ENCODE results near the gene TMEM120A. TPM values are rescaled to one million over a fixed set of nuclear protein-coding genes. Genes with fewer than 3 reads are reported as not detected.
A peak's percentile ranks its signal among the peaks of the same experiment; 100 is the strongest.

The TMEM120A gene
- total RNA-seq, 1 experiment from 2014 or later: 19.3 TPM

DNA sequence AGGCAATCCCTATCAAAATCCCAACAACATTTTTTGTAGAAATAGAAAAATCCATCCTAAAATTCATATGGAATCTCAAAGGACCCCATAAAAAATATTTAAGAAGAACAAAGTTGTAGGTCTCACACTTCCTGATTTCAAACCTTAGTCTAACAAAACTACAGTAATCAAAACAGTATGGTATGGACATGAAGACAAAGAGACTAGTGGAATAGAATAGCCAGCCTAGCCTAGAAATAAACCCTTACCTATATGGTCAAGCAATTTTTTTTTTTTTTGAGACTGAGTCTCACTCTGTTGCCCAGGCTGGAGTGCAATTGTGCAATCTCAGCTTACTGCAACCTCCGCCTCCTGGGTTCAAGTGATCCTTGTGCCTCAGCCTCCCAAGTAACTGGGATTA, 3.6 kb upstream of the TMEM120A start:
- BruUV-seq (replicated peaks): no TSS peak
- Mint-ChIP-seq H3K27me3 (ENCODE audit: unreplicated experiment) (no peaks in the 10 kb centered on the region), H3K27ac (ENCODE audit: unreplicated experiment) (no peak overlapping the region), H3K9me3 (ENCODE audit: low read depth, unreplicated experiment) (no peaks in the 10 kb centered on the region), H3K4me1 (ENCODE audit: low read depth, unreplicated experiment) (no peaks in the 10 kb centered on the region), H3K36me3 (ENCODE audit: insufficient read depth, unreplicated experiment) (peaks cover 49% of the 10 kb centered on the region), H3K4me3 (ENCODE audit: low read depth, unreplicated experiment) (no peak overlapping the region)
- CTCF ChIA-PET: no interaction called here
- intact Hi-C loops (cut with micrococcal nuclease; ENCODE audit: unreplicated experiment): no loop called here
- TF ChIP-seq, protein P1, sequence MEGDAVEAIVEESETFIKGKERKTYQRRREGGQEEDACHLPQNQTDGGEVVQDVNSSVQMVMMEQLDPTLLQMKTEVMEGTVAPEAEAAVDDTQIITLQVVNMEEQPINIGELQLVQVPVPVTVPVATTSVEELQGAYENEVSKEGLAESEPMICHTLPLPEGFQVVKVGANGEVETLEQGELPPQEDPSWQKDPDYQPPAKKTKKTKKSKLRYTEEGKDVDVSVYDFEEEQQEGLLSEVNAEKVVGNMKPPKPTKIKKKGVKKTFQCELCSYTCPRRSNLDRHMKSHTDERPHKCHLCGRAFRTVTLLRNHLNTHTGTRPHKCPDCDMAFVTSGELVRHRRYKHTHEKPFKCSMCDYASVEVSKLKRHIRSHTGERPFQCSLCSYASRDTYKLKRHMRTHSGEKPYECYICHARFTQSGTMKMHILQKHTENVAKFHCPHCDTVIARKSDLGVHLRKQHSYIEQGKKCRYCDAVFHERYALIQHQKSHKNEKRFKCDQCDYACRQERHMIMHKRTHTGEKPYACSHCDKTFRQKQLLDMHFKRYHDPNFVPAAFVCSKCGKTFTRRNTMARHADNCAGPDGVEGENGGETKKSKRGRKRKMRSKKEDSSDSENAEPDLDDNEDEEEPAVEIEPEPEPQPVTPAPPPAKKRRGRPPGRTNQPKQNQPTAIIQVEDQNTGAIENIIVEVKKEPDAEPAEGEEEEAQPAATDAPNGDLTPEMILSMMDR (IDR thresholded peaks at IDR 0.05; ENCODE audit: unreplicated experiment): no peak
- no peak for DNase-seq

DNA sequence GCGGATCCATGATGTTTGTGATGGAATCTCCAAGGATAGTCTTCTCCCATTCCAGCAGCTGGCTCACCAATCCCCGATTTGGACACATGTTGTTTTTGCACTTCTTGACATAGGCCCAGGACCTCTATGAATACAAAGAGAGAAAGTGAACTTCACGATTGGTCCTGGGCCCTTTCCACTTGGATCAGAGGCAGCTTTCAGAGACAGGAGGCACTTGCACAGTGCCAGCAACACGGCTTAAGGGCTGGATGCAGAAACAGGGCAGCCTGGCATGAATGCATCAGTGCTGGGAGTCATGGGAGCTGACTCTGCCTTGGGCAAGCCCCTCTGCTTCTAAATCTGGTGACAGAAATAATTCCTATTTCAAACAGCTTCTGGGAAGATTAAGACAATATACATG, 2.1 kb upstream of the TMEM120A start:
- CTCF ChIA-PET: no interaction called here
- DNase-seq: no peak

DNA sequence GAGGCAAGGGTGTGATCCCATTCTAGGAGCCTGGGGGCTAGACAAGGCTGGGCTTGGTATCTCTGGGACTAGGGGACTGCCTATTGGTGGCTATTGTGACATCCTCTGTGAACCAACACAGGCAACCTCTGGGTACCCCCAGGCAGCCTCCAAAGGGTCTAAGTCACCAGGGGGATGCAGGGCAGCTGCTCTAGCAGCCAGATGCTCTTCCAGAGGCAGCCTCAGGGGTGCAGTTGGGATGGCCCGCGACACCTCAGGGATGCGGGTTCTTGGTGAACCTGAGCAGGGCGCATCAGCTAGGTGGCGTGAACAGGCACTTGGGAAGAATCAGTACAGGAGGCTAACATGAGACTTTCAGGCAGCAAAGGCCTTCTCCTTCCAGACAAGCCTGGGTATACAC, 1.6 kb upstream of the TMEM120A start:
- no TSS peak for BruUV-seq (replicated peaks)
- DNase-seq: no peak
- CTCF ChIA-PET: no interaction called here
- Mint-ChIP-seq H3K27me3 (ENCODE audit: unreplicated experiment) (no peaks in the 10 kb centered on the region), H3K4me3 (ENCODE audit: low read depth, unreplicated experiment) (no peak overlapping the region), H3K4me1 (ENCODE audit: low read depth, unreplicated experiment) (no peaks in the 10 kb centered on the region), H3K36me3 (ENCODE audit: insufficient read depth, unreplicated experiment) (peaks cover 46% of the 10 kb centered on the region), H3K9me3 (ENCODE audit: low read depth, unreplicated experiment) (no peaks in the 10 kb centered on the region), H3K27ac (ENCODE audit: unreplicated experiment) (no peak overlapping the region)
- intact Hi-C loops (cut with micrococcal nuclease; ENCODE audit: unreplicated experiment): no loop called here
- TF ChIP-seq, protein P1 (IDR thresholded peaks at IDR 0.05; ENCODE audit: unreplicated experiment): no peak

More for the DNA sequence above, 2.1 kb upstream of the TMEM120A start:
- H3K27me3 Mint-ChIP-seq (ENCODE audit: unreplicated experiment): no peaks in the 10 kb centered on the region
- H3K4me3 Mint-ChIP-seq (ENCODE audit: low read depth, unreplicated experiment): no peak overlapping the region
- H3K27ac Mint-ChIP-seq (ENCODE audit: unreplicated experiment): no peak overlapping the region
- no TSS peak for BruUV-seq (replicated peaks)
- H3K4me1 Mint-ChIP-seq (ENCODE audit: low read depth, unreplicated experiment): no peaks in the 10 kb centered on the region
- peaks cover 47% of the 10 kb centered on the region for H3K36me3 Mint-ChIP-seq (ENCODE audit: insufficient read depth, unreplicated experiment)
- TF ChIP-seq, protein P1 (IDR thresholded peaks at IDR 0.05; ENCODE audit: unreplicated experiment): no peak
- intact Hi-C loops (cut with micrococcal nuclease; ENCODE audit: unreplicated experiment): no loop called here
- H3K9me3 Mint-ChIP-seq (ENCODE audit: low read depth, unreplicated experiment): no peaks in the 10 kb centered on the region

DNA sequence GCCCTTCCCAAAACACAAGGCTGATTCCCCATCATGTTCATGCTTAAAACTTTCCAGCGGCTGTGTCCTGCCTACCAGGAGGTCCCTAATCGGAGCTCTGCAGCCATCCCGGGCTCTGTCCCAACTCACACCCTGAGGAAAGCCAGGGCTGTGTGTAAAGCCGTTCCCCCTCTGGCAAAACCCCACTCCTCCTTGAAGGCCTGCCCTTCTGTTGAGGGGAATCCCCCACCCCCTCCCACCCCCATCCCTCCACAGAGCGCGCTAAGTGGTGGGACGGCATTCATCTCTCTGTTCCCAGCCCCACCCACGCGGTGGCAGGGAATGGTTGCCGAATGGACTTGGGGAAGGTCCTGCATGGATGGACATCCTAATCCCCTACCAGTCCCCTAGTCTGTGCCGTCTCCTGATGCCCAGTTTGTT, 667 bp upstream of the TMEM120A start:
- BruUV-seq (replicated peaks): no TSS peak
- Mint-ChIP-seq H3K4me3 (ENCODE audit: low read depth, unreplicated experiment) (peak overlapping the region; percentile 74), H3K36me3 (ENCODE audit: insufficient read depth, unreplicated experiment) (peaks cover 54% of the 10 kb centered on the region), H3K27me3 (ENCODE audit: unreplicated experiment) (no peaks in the 10 kb centered on the region), H3K4me1 (ENCODE audit: low read depth, unreplicated experiment) (no peaks in the 10 kb centered on the region), H3K9me3 (ENCODE audit: low read depth, unreplicated experiment) (no peaks in the 10 kb centered on the region), H3K27ac (ENCODE audit: unreplicated experiment) (no peak overlapping the region)
- DNase-seq: no peak
- CTCF ChIA-PET: no interaction called here
- intact Hi-C loops (cut with micrococcal nuclease; ENCODE audit: unreplicated experiment): no loop called here
- TF ChIP-seq, protein P1 (IDR thresholded peaks at IDR 0.05; ENCODE audit: unreplicated experiment): no peak
